GM18873 (cell line): ENCODE data around the gene TNFSF18.

Experiments used
- ATAC-seq: cut with Tn5 transposase; IDR thresholded peaks from one replicate; pipeline ENCODE4 v1.9.1; 2021; ENCODE audit warnings: mild to moderate bottlenecking, moderate library complexity, moderate number of reproducible peaks; ENCODE audit not compliant: unreplicated experiment, low FRiP score

The TNFSF18 gene

DNA sequence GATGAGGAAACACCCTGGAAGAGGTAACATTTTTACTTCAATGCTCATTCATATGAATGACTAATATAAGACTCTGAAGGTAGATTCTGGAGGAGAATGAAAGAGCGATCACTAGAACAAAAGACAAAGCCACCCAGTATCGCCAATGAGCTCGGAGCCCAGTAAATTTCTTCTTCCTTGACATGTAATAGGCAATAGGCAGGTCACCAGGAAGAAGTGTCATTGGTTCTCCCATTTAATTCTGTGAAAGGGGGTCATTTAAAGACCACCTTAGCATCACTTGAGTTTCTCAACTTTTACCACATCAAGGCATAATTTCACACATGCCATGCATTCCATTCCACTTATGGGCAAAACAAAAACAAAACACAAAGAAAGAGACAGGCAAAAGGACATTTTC, 7.9 kb downstream of the TNFSF18 start:
- no peak for ATAC-seq

DNA sequence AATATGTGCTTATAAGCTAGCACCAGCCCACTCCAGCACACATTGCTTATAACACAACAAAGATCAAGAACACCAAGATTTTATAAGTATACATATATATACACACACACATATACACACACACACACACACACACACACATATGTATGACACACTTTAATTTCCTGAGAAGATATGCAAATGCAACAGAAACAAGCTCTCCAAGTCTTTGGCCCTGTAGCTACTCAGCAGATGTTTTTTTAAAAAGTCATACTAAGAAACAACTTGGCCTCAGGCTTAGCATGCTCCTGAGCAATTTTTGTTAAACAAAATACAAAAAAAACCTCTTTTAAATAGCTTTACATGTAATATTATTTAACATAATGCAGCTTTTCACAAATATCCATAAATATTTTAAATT, 11.1 kb downstream of the TNFSF18 start:
- ATAC-seq = no peak

DNA sequence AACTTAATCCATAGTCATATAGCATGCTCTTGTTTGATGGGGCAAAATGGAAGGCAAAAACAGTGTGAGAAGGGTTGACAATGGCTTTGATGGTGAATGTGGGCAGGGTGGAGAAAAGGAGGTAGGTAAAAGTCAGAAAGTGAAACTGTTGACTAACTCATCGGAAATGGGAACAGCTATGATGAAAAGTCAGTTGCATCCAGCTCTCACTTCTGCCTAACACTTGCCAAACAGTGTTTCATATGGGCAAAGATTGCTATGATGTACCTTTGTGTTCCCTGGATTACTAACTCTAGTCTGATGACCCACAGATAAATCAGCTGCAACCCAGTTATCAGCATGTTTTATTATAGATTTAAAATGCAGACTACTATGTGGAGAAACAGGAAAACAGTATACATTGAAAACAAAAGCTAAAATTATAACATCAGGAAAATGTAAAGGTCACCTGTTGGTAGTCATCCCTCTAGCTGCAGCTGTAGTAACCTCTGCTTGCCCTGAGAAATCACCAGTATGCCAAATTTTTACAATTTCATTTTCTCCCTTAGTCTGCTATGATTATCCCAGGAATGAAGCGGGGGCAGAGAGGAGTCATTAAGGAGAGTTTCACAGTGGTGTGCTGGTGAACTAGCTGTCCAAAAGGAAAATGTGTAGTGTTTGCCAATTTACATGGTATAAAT, 11.7 kb downstream of the TNFSF18 start:
- ATAC-seq = no peak

DNA sequence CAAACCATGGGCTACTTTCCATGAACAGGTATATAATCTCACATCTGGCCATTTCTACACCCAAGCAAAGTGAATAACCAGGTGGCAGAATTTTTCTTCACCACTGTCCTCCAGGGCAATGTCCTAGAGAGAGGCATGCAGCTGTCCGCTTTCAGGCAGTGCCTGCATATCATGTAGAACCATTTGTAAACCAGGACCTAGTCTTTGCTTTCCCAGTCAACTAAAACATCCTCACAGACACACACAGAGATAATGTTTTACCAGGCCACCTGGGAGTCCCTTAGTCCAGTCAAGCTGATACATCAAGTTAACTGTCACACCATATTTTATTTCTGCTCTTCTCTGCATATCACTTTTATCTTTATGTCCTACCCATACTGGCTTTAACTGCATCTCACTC, 26.2 kb downstream of the TNFSF18 start:
- no peak for ATAC-seq

DNA sequence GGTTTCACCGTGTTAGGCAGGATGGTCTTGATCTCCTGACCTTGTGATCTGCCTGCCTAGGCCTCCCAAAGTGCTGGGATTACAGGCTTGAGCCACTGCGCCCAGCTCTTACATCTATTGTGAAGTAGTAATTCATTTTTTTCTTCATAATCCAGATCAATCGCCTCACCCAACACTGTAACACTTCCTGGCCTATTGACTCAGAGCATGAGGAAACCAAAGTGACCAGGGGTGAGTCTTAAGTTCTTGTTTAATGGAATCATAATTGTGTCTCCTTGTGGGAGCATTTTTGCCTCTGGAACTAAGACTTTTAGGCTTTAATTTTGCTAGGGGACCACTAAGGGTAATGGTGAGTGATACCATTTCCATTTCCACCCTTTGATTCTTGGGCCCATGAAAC, 27.4 kb downstream of the TNFSF18 start:
- no peak for ATAC-seq

- ATAC-seq = peak; percentile 71
Measured at GRCh38 chr1:173020138-173020750, 30.5 kb downstream of the TNFSF18 start.

DNA sequence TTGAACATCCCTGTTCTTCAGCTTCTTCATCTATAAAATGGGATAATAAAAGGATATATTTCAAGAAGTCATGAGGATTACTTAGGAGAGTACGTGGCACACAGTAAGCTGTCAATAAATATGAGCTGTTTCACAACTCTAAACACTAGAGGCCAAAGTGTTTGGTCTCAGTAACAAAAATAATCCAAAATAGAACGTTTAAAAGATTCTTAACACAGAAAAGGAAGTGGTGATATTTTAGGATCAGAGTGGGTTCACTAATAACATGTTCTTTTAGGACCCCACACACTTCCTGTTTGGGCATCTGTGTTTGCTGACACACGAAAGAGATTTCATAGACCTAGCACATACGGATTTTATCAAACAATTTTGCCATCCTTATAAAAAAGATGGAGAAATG, 32.9 kb downstream of the TNFSF18 start:
- ATAC-seq = no peak

DNA sequence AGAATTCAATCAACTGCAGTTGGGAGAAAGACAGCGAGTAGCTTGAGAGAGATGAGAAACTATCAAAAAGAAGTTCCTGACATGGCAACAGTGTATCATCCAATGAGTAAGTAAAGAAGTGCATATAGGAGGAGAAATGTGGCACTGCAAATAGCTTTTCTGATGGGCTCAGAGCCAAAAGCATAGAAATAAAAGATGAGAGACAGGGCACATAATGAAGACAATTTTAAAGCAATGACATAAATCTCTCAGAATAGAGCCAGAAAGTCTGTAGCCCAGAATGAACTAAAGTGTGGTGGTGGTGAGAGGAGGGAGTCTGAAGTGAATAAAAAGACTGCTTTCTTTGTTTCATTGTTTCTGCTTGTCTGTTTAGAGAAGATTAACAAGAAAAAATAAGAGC, 34.3 kb downstream of the TNFSF18 start:
- ATAC-seq = no peak

- ATAC-seq = no peak
Measured at GRCh38 chr1:173015629-173016028, 35.1 kb downstream of the TNFSF18 start.

DNA sequence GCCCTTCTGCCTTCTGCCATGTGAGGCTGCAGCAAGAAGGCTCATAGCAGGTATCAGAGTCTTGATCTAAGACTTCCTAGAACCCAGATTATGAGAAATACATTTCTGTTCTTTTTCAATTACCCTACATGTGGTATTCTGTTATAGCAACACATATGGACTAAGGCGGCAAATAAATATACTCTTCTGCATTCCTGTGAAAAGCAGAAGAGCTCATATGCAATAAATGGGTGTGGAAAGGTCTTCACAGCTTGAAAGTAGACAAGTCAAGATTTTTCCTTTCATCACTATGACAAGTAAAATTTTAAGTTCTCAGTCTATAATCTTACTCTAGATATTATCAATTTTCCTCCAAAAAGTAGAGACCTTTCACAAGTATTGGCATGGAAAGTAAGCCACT, 36.6 kb downstream of the TNFSF18 start:
- ATAC-seq = no peak

GRCh38 chr1:173012126-173012525, 38.6 kb downstream of the TNFSF18 start:
- ATAC-seq = no peak

GRCh38 chr1:173009597-173009996, 41.1 kb downstream of the TNFSF18 start:
- ATAC-seq = no peak

GRCh38 chr1:173005196-173005864, 45.4 kb downstream of the TNFSF18 start:
- no peak for ATAC-seq

GRCh38 chr1:173002891-173003838, 47.6 kb downstream of the TNFSF18 start:
- no peak for ATAC-seq

- ATAC-seq = no peak
Measured at GRCh38 chr1:172999349-172999748, 51.4 kb downstream of the TNFSF18 start.

GRCh38 chr1:172997941-172998361, 52.8 kb downstream of the TNFSF18 start:
- no peak for ATAC-seq

GRCh38 chr1:172993640-172994039, 57.1 kb downstream of the TNFSF18 start:
- no peak for ATAC-seq

DNA sequence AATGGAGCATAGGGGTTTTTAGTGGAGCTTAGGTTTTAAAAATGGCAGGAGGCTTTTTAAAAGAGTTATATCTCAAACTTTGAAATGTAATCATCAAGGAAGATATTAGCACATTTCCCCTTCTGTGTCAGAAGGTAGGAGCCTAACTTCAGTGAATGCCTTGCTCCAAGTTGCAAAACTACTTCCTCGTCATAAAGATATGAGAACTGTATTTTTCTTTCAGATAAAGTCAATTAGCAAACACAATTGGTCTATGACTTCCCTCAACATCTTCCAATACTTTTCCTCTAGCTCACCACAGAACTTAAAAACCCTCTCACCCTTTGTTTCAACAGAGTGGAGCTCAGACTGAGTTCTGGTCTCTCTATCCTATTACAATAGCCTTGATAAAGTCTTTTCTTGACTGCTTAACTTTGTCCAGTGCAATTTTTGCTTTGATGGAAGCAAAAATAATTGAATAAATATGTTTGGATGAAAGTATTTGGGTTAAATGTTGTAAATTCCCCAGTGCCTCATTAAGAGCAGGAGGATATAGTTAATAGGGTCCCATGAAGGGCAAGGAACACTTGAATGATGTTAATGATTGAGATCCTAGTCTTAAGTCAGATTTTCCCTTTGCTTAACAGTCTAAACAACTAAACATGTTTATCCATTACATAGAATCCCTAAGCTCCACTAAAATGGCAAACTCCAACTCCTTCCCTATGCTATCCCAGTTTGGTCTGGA, 58.9 kb downstream of the TNFSF18 start:
- no peak for ATAC-seq

DNA sequence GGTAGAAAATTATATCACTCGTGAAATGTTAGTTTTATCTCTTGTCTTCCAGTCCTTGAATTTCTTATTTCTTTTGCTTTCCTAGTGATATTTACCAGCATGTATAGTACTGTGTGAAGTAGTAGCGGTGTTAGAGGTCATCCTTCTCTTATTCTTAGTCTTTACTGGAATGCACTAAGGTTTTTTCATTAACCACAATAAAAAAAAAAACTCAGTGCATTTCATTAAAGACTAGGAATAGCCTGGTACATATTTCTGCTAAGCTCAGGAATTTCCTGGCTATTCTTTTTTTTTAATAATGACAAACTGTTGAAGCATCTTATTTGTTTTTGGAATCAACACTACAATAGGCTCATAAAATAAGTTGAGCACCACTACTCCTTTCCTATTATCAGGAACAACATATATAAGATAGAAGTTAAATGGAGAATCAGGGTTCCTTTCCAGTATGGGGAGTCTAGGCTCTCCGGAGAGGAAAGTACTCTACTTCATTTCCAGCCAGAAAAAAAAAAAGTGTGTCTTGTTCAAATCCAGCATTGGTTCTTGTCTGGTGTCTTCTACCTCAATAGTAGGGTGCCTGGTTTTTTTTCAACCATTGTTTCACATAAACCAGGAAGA, 60.0 kb downstream of the TNFSF18 start:
- no peak for ATAC-seq
